ENCODE results near the gene LRRC7.

DNA sequence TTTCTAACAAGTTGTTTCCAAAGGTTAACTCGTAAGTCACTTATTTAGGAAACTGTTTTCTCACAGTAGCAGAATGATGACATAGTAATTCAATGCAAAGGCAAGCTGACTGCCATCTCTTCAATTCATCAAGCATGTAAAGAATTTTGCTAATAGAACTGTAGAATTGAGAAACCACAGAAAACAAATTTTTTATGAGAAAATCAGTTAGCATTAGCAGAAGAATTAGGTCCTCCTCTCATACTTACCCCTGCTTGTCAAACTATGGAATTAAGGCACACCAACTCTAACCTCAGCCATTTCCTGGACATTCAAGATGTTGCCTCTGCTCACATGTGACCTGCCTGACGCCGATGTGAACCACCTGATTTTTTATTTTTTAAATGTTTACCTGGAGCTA is 522.4 kb downstream of the LRRC7 start:
- TF ChIP-seq POLR2A (IDR thresholded peaks at IDR 0.05) (no peak), POLR2AphosphoS5 (IDR thresholded peaks at IDR 0.05) (no peak), EP300 (IDR thresholded peaks at IDR 0.05) (no peak)
- TF ChIP-seq, protein P1, sequence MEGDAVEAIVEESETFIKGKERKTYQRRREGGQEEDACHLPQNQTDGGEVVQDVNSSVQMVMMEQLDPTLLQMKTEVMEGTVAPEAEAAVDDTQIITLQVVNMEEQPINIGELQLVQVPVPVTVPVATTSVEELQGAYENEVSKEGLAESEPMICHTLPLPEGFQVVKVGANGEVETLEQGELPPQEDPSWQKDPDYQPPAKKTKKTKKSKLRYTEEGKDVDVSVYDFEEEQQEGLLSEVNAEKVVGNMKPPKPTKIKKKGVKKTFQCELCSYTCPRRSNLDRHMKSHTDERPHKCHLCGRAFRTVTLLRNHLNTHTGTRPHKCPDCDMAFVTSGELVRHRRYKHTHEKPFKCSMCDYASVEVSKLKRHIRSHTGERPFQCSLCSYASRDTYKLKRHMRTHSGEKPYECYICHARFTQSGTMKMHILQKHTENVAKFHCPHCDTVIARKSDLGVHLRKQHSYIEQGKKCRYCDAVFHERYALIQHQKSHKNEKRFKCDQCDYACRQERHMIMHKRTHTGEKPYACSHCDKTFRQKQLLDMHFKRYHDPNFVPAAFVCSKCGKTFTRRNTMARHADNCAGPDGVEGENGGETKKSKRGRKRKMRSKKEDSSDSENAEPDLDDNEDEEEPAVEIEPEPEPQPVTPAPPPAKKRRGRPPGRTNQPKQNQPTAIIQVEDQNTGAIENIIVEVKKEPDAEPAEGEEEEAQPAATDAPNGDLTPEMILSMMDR (IDR thresholded peaks at IDR 0.05), result no peak

Measured in gastroesophageal sphincter (tissue), 3 donors.